Keratinocyte (primary cell): ENCODE results near the gene TRDN. TPM values are rescaled to one million over a fixed set of nuclear protein-coding genes. Genes with fewer than 3 reads are reported as not detected.

Experiments
- DNase-seq: peaks from one replicate; pipeline ENCODE4 v3.0.0-alpha.2; 2011; ENCODE audit warnings: low read depth, missing footprints, low spot score
- FAIRE-seq: peaks from 2 replicates; lab custom pipeline; 2011; peaks lifted over from hg19 to GRCh38; lab: Jason Lieb, UNC
- H2AFZ ChIP-seq: 2 replicates; pipeline ENCODE4 v1.6.0; 2012; ENCODE audit warnings: low read length, control low read depth, inconsistent platforms; ENCODE audit not compliant: control insufficient read depth
- H3K27ac ChIP-seq: 2 replicates; pipeline ENCODE4 v1.5.1; 2011; ENCODE audit warnings: low read length; ENCODE audit not compliant: control insufficient read depth, insufficient read depth
- H3K27me3 ChIP-seq: 3 replicates; pipeline ENCODE4 v1.6.0; 2011; ENCODE audit warnings: low read length; ENCODE audit not compliant: control insufficient read depth, insufficient read depth; ENCODE audit errors: extremely low read depth
- H3K36me3 ChIP-seq, 2 experiments: 2 replicates in 1 of 2; 3 replicates in 1 of 2; pipeline ENCODE4 v1.5.1; 2011; ENCODE audit warnings: low read length in 2 of 2, mild to moderate bottlenecking in 1 of 2; ENCODE audit not compliant: control insufficient read depth in 2 of 2, insufficient read depth in 2 of 2; ENCODE audit errors: extremely low read depth in 1 of 2
- H3K4me1 ChIP-seq: 3 replicates; pipeline ENCODE4 v1.5.1; 2011; ENCODE audit warnings: low read length; ENCODE audit not compliant: control insufficient read depth, insufficient read depth; ENCODE audit errors: extremely low read depth
- H3K4me2 ChIP-seq: 3 replicates; pipeline ENCODE4 v1.6.0; 2011; ENCODE audit warnings: low read depth, low read length; ENCODE audit not compliant: control insufficient read depth, insufficient read depth; ENCODE audit errors: extremely low read depth
- H3K4me3 ChIP-seq, 3 experiments: fragments of 200-600 bp in 1 of 3; sonication (generic) in 1 of 3; 2 replicates in 2 of 3; 3 replicates in 1 of 3; pipeline ENCODE4 v1.5.1; 2011 to 2016; ENCODE audit warnings: low read length in 3 of 3, mild to moderate bottlenecking in 3 of 3, control low read depth in 2 of 3, inconsistent platforms in 1 of 3, low read depth in 1 of 3, mixed read lengths in 1 of 3, mixed run types in 1 of 3, moderate library complexity in 1 of 3; ENCODE audit not compliant: control insufficient read depth in 2 of 3, insufficient read depth in 2 of 3; ENCODE audit errors: extremely low read depth in 1 of 3
- H3K79me2 ChIP-seq: 2 replicates; pipeline ENCODE4 v1.6.0; 2012; ENCODE audit warnings: low read length; ENCODE audit not compliant: control insufficient read depth, insufficient read depth
- H3K9ac ChIP-seq: 3 replicates; pipeline ENCODE4 v1.6.0; 2011; ENCODE audit warnings: low read length; ENCODE audit not compliant: control insufficient read depth, insufficient read depth; ENCODE audit errors: extremely low read depth
- H3K9me1 ChIP-seq: 3 replicates; pipeline ENCODE4 v1.6.0; 2011; ENCODE audit warnings: low read length; ENCODE audit not compliant: control insufficient read depth, insufficient read depth; ENCODE audit errors: extremely low read depth
- H3K9me3 ChIP-seq: 2 replicates; pipeline ENCODE4 v1.5.1; 2012; ENCODE audit warnings: low read depth, low read length; ENCODE audit not compliant: control insufficient read depth
- H4K20me1 ChIP-seq: 3 replicates; pipeline ENCODE4 v1.6.0; 2011; ENCODE audit warnings: low read length; ENCODE audit not compliant: control insufficient read depth, insufficient read depth; ENCODE audit errors: extremely low read depth
- EZH2 ChIP-seq: IDR thresholded peaks from one replicate; pipeline ENCODE4 v1.6.1; 2012; ENCODE audit warnings: inconsistent platforms, mild to moderate bottlenecking, low read length, moderate library complexity
- dilution Hi-C: fragments of 300-500 bp; cut with MboI; formaldehyde crosslinking; loops from one replicate; pipeline ENCODE4 v1.7.0; 2020; ENCODE audit warnings: low sequenced_read_pairs; ENCODE audit not compliant: extremely low pct_ligation_motif_present
- polyA plus RNA-seq, 5 experiments: library from polyadenylated mRNA; depleted of rRNA in 3 of 5; stranded (reverse) in 3 of 5; stranded (forward) in 1 of 5; unstranded in 1 of 5; fragments of >200 nt; gene quantifications; 1 replicate in 1 of 5; 2 replicates in 3 of 5; 3 replicates in 1 of 5; pipeline versions ENCODE4 v1.2.1 to v1.2.3, GENCODE V29; 2011 to 2012; ENCODE audit warnings: missing spikeins in 2 of 5, low read depth in 1 of 5, low replicate concordance in 1 of 5
- TF ChIP-seq, protein P1 (sequence below), 3 experiments: IDR thresholded peaks in 1 of 3; conservative IDR thresholded peaks in 1 of 3; optimal IDR thresholded peaks in 1 of 3; 2 replicates in 2 of 3; 3 replicates in 1 of 3; pipeline versions ENCODE3 to v1.5.1; 2011; ENCODE audit warnings: low read length in 3 of 3, mild to moderate bottlenecking in 3 of 3, moderate library complexity in 2 of 3, control low read depth in 1 of 3, inconsistent platforms in 1 of 3; ENCODE audit not compliant: insufficient read depth in 2 of 3; ENCODE audit errors: extremely low read depth in 1 of 3

Gene TRDN
- polyA plus RNA-seq, 1 donor (not counting 4 experiments of a cell fraction or from before 2014, with no cell fraction given), result not detected

GRCh38 chr6:123635144-123635543 is 1.6 kb downstream of the TRDN start:
- dilution Hi-C loops, result no loop called here

GRCh38 chr6:123632641-123633040 is 4.1 kb downstream of the TRDN start:
- Histone ChIP-seq H3K9me1 (no peaks in the 10 kb centered on the region), H3K36me3 (no peaks in the 10 kb centered on the region), H3K4me1 (no peaks in the 10 kb centered on the region), H3K79me2 (no peaks in the 10 kb centered on the region), H3K9ac (no peak overlapping the region), H3K4me3 (no peak overlapping the region), H2AFZ (no peak overlapping the region), H3K9me3 (no peaks in the 10 kb centered on the region), H3K27me3 (no peaks in the 10 kb centered on the region), H3K27ac (no peak overlapping the region), H4K20me1 (no peaks in the 10 kb centered on the region), H3K4me2 (no peak overlapping the region)
- FAIRE-seq, result no peak
- dilution Hi-C loops, result no loop called here
- no peak for DNase-seq
- TF ChIP-seq EZH2, result no peak

More at GRCh38 chr6:123635144-123635543, 1.6 kb downstream of the TRDN start:
- Histone ChIP-seq H3K4me2 (no peak overlapping the region), H3K27me3 (no peaks in the 10 kb centered on the region), H3K9ac (no peak overlapping the region), H3K4me3 (no peak overlapping the region), H2AFZ (no peak overlapping the region), H3K79me2 (no peaks in the 10 kb centered on the region), H3K9me3 (no peaks in the 10 kb centered on the region), H4K20me1 (no peaks in the 10 kb centered on the region), H3K9me1 (no peaks in the 10 kb centered on the region), H3K27ac (no peak overlapping the region), H3K4me1 (no peaks in the 10 kb centered on the region), H3K36me3 (no peaks in the 10 kb centered on the region)
- no peak for DNase-seq
- TF ChIP-seq, protein P1, sequence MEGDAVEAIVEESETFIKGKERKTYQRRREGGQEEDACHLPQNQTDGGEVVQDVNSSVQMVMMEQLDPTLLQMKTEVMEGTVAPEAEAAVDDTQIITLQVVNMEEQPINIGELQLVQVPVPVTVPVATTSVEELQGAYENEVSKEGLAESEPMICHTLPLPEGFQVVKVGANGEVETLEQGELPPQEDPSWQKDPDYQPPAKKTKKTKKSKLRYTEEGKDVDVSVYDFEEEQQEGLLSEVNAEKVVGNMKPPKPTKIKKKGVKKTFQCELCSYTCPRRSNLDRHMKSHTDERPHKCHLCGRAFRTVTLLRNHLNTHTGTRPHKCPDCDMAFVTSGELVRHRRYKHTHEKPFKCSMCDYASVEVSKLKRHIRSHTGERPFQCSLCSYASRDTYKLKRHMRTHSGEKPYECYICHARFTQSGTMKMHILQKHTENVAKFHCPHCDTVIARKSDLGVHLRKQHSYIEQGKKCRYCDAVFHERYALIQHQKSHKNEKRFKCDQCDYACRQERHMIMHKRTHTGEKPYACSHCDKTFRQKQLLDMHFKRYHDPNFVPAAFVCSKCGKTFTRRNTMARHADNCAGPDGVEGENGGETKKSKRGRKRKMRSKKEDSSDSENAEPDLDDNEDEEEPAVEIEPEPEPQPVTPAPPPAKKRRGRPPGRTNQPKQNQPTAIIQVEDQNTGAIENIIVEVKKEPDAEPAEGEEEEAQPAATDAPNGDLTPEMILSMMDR (optimal IDR thresholded peaks at IDR 0.05 in 1 of 3, IDR thresholded peaks at IDR 0.05 in 1 of 3, conservative IDR thresholded peaks at IDR 0.05 in 1 of 3; ENCODE audit: extremely low read depth in 1 of 3, insufficient read depth in 2 of 3, low read length in 3 of 3), result no peak
- no peak for TF ChIP-seq EZH2
- FAIRE-seq, result no peak
